Small intestine (tissue), 7 donors: Measurements from ENCODE around the gene TOX2. TPM values are rescaled to one million over a fixed set of nuclear protein-coding genes. Genes with fewer than 3 reads are reported as not detected.

Source experiments
- DNase-seq, 2 donors: peaks; one replicate each; pipeline versions ENCODE4 v3.0.0 to v3.0.0-alpha.2; 2013
- FAIRE-seq: peaks from 2 replicates; lab custom pipeline; 2012; peaks lifted over from hg19 to GRCh38; lab: Jason Lieb, UNC
- H3K27ac ChIP-seq, 3 donors: one replicate each; pipeline ENCODE4 v1.5.1; 2013; ENCODE audit warnings: low read length in 2 of 3, mild to moderate bottlenecking in 2 of 3, control low read depth in 1 of 3, inconsistent platforms in 1 of 3, low read depth in 1 of 3, moderate library complexity in 1 of 3
- H3K27me3 ChIP-seq, 3 donors: one replicate each; pipeline ENCODE4 v1.6.1; 2013; ENCODE audit warnings: low read length in 3 of 3, inconsistent platforms in 1 of 3; ENCODE audit not compliant: control insufficient read depth in 3 of 3, insufficient read depth in 3 of 3
- H3K36me3 ChIP-seq, 3 donors: one replicate each; pipeline ENCODE4 v1.6.1; 2013; ENCODE audit warnings: low read length in 3 of 3, inconsistent platforms in 1 of 3, low read depth in 1 of 3, mild to moderate bottlenecking in 1 of 3, moderate library complexity in 1 of 3; ENCODE audit not compliant: control insufficient read depth in 3 of 3, insufficient read depth in 2 of 3
- H3K4me1 ChIP-seq, 3 donors: one replicate each; pipeline ENCODE4 v1.6.1; 2013; ENCODE audit warnings: low read length in 2 of 3, inconsistent platforms in 1 of 3, low read depth in 1 of 3, mild to moderate bottlenecking in 1 of 3, moderate library complexity in 1 of 3; ENCODE audit not compliant: control insufficient read depth in 3 of 3, insufficient read depth in 2 of 3
- H3K4me3 ChIP-seq, 3 donors: one replicate each; pipeline ENCODE4 v1.5.1; 2013; ENCODE audit warnings: low read length in 3 of 3, control low read depth in 1 of 3, inconsistent platforms in 1 of 3, low read depth in 1 of 3, mild to moderate bottlenecking in 1 of 3, moderate library complexity in 1 of 3
- H3K9me3 ChIP-seq, 2 donors: one replicate each; pipeline ENCODE4 v1.6.1; 2013; ENCODE audit warnings: low read depth in 1 of 2, low read length in 1 of 2; ENCODE audit not compliant: control insufficient read depth in 2 of 2, insufficient read depth in 1 of 2
- WGBS, 3 donors: extraction: QIAGEN DNeasy Blood & Tissue Kit; methylation state at CpG; one replicate each; pipeline ENCODE4 v1.1.7; 2013; 5-methylcytosine and 5-hydroxymethylcytosine counted together
- polyA plus RNA-seq, 4 donors: library from polyadenylated mRNA; stranded (reverse) in 3 of 4; unstranded in 1 of 4; fragments of 200-250 nt in 3 of 4; fragments of 120-200 nt in 1 of 4; gene quantifications; one replicate each; pipeline versions ENCODE4 v1.2.1 to v1.2.3, GENCODE V29; 2013
- donor health status: healthy with polysubstance abuse.
- donor health status: control.
- donor health status: control.
- donor health status: Bipolar disorder and iron deficiency.
- donor health status: healthy.

TOX2 gene
- polyA plus RNA-seq, 4 donors = 1.7 to 10.6 (median 3.0) TPM; not detected in 1

DNA sequence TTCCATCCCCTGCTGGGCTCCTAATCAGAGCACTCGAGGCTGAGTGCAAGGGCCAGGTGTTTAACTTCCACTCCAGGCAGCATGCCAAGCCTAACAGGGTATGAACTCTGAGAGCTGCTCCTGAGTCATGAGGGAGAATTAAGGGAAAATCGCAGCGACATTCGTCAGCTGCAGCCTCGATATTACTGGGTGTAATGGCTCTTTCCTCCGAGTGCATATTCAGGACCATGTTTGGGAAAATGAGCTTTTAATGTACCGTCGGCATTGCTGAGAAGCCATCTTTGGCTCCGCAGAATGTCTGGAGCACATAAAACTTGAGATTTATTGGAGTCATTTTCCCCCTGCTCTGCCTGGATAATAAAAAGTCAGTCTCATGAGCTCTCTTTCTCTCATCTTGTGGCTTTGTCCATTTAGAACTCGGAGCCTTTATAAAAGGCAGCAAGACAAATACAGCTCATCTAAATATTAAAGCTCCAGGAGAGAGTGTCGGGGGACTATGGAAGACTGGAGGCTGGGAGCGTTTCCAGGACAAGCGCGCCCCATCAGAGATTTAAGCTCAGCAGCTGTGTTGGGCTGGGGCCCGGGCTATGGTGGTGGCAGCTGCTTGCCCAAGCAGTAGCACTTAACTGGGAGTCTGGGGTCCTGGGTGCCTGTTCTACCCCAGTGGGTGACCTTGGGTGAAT lies 103.7 kb downstream of the TOX2 start:
- Histone ChIP-seq H3K36me3 (no peaks in the 10 kb centered on the region), H3K4me3 (no peak overlapping the region), H3K27ac (peak overlapping the region in 1 of 3 donors; percentile 47), H3K4me1 (peaks cover 4 to 24% (median 4%) of the 10 kb centered on the region in 3 donors), H3K9me3 (no peaks in the 10 kb centered on the region), H3K27me3 (no peaks in the 10 kb centered on the region)
- no peak for FAIRE-seq
- WGBS, 3 donors = 12 to 37% (median 34%) methylated on average over 15 of the region's 15 CpGs
- peak; percentile 82 to 94 for DNase-seq

DNA sequence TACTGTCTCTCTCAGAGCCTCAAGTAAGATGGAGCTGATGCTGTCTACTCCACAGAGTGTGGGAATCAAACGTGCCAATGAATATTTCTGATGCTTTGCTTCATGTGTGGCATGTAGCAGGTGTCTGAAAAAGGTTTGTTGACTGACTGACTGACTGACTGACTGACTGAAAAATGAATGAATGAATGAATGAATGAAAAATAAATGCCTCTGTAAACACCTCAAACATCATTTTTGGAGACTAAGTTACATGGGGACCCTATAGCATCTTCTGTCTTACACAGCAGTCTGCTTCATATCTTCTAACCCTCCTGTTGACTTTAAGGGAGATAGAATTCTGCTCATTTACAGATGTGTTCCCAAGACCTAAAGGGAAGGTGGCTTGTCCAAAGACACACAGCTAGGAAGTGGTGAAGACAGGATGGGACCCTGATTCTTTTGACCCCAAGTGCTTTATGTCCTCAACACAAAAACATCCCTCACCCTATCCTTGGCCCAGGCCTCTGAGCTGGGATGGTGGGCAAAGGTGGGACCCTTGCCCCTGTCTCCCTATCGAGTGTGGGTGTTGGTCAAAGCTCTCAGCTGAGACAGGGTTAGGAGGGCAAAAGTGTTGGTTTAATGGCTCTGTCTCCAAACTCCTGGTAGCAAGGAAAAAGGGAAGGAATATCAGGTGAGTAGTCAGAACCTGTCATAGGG lies 104.4 kb downstream of the TOX2 start:
- H3K4me3 ChIP-seq = no peak overlapping the region
- peaks cover 4 to 24% (median 7%) of the 10 kb centered on the region in 3 donors for H3K4me1 ChIP-seq
- 30 to 49% (median 33%) methylated on average over 2 of the region's 2 CpGs for WGBS, 3 donors
- H3K27me3 ChIP-seq = no peaks in the 10 kb centered on the region
- no peaks in the 10 kb centered on the region for H3K36me3 ChIP-seq
- peak overlapping the region in 1 of 3 donors; percentile 47 for H3K27ac ChIP-seq
- FAIRE-seq (no peak), DNase-seq (no peak)
- H3K9me3 ChIP-seq = no peaks in the 10 kb centered on the region

DNA sequence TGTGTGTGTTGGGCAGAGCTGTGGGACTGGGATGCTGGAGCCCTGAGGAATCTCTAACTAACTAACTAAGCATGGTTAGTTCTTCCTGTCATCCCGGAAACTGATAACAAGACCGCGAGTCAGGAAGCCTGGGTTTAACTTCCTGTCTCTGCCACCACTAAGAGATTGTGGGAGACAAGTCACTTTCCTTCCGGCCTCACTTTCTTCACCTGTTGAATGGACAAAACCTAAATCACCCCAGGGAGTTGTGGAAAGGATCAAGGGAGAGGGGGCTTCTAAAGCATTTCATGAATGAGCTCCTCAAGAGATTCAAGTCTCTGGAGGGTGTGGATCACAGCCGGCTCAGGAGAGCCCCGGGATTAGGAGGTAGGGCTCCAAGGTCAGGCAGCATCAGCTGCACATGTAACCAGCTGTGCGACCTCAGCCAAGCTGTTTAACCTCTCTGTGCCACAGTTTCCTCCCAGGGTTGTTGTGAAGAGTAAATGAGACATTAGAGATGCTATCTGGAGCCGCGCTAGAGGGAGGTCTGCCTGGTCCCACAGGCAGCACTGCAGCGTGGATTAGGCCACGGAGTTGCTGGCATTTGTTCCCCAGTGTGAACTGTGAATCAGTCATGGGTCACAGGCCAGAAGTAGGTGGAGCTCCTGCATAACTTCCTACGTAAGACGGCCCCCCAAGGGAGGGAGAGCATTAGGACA lies 105.1 kb downstream of the TOX2 start:
- Histone ChIP-seq H3K4me3 (no peak overlapping the region), H3K36me3 (no peaks in the 10 kb centered on the region), H3K4me1 (peaks cover 4 to 19% (median 7%) of the 10 kb centered on the region in 3 donors), H3K27ac (no peak overlapping the region), H3K27me3 (no peaks in the 10 kb centered on the region), H3K9me3 (no peaks in the 10 kb centered on the region)
- FAIRE-seq = no peak
- 31 to 44% (median 33%) methylated on average over 13 of the region's 13 CpGs for WGBS, 3 donors
- peak in 1 of 2 donors; percentile 37 for DNase-seq

DNA sequence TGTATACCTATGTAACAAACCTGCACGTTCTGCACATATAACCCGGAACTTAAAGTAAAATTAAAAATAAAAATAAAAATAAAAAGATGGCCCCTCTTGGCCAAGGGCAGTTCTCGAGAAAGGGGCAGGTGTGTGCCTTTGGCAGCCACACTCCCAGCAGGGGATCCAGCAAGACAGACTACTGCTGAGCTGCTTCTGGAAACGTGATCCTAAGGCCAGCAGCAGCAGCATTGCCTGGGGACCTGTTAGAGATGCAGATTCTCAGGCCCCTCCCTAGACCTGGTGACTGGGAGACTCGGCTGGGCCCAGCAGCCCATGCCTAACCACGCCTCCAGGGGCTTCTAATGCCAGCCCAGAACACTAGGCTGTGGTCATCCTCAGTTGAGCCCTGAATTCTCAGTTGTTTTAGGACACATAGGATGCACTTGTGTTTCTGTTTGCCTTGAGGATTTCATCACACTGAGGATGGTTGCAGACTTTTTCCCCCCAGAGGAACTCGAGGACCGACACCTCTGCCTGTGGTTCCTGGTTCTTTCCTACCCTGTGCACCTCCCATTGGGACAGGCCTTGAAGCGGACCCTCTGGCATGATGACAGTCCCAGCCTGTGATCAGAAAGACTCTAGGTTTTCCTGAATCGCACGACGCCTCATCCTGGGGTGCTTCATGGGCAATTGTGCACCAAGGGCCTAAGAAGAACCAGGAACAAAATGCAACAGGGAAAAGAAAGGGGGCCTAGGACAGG lies 105.9 kb downstream of the TOX2 start:
- WGBS, 3 donors = 74 to 84% (median 74%) methylated on average over 12 of the region's 12 CpGs
- no peaks in the 10 kb centered on the region for H3K36me3 ChIP-seq
- no peaks in the 10 kb centered on the region for H3K9me3 ChIP-seq
- DNase-seq (no peak), FAIRE-seq (no peak)
- peaks cover 4 to 15% (median 7%) of the 10 kb centered on the region in 3 donors for H3K4me1 ChIP-seq
- no peaks in the 10 kb centered on the region for H3K27me3 ChIP-seq
- no peak overlapping the region for H3K27ac ChIP-seq
- no peak overlapping the region for H3K4me3 ChIP-seq

DNA sequence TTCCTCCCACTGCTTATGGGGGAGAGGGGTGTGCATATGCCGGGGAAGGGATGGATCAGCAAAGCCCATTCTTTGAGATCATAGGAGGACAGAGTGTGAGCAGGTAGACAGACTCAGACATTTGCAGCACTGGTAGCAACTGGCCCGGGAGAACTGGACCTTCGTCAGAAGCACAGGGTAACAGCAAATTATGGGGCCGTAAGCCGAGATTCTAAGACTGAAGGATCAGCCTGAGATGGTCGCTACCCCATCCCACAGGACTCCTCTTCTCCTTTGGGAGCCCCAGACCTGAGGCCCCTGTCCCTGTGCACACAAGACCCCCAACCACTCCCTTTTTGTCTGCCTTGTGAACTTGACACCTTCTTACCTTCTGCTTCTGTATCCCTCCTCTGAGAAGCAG lies 106.5 kb downstream of the TOX2 start:
- no peak overlapping the region for H3K27ac ChIP-seq
- FAIRE-seq (no peak), DNase-seq (no peak)
- H3K9me3 ChIP-seq = no peaks in the 10 kb centered on the region
- peaks cover 4 to 11% (median 7%) of the 10 kb centered on the region in 3 donors for H3K4me1 ChIP-seq
- 93 to 97% (median 93%) methylated on average over 6 of the region's 6 CpGs for WGBS, 3 donors
- no peaks in the 10 kb centered on the region for H3K27me3 ChIP-seq
- H3K4me3 ChIP-seq = no peak overlapping the region
- H3K36me3 ChIP-seq = no peaks in the 10 kb centered on the region

DNA sequence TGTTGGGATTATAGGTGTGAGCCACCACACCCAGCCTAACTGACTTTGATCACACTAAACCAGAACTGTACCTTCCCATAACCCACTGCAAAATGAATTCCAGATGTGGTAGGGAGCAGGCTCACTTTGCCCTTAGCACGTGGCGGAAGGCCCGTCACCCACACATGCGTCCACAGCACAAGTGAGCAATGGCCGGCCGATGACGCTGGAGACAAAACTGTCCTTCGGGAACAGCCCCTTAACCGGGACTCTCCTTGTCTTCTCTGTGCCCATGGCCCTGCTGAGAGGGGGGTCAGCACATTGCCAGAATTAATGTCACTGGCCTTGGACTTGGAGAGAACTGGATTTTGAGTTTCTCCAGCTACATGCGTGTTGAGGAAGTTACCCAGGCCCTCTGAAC lies 107.2 kb downstream of the TOX2 start:
- Histone ChIP-seq H3K27me3 (no peaks in the 10 kb centered on the region), H3K4me1 (peaks cover 4 to 11% (median 7%) of the 10 kb centered on the region in 3 donors), H3K36me3 (no peaks in the 10 kb centered on the region), H3K27ac (no peak overlapping the region), H3K4me3 (no peak overlapping the region), H3K9me3 (no peaks in the 10 kb centered on the region)
- FAIRE-seq (no peak), DNase-seq (no peak)
- WGBS, 3 donors = 94 to 97% (median 95%) methylated on average over 10 of the region's 10 CpGs

DNA sequence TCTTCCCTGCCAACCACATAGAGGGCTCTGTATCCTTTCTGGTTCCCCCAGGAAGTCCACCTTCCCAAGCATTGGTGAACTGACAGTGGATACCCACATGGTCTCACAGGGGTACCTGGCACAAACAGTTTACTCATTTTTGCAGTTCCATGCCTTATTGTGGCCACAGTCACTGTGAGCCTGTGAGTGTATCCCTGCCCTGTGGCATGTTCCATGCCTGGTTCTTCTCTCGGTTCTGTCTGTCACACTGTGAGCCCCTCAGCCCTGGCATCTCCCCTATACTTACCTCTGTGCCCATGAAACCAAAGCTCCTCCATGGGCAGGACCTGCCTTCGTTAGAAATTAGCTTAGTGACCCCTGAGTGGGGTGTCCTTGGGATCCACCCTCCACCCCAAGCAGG lies 107.8 kb downstream of the TOX2 start:
- Histone ChIP-seq H3K4me3 (no peak overlapping the region), H3K27ac (no peak overlapping the region), H3K4me1 (peaks cover 4 to 11% (median 7%) of the 10 kb centered on the region in 3 donors), H3K36me3 (no peaks in the 10 kb centered on the region), H3K27me3 (no peaks in the 10 kb centered on the region), H3K9me3 (no peaks in the 10 kb centered on the region)
- FAIRE-seq (no peak), DNase-seq (no peak)
- 87 to 90% (median 90%) methylated on average over 2 of the region's 2 CpGs for WGBS, 3 donors
